Right atrium auricular region (tissue), 2 donors: ENCODE results near the gene PARD3B. TPM values are rescaled to one million over a fixed set of nuclear protein-coding genes. Genes with fewer than 3 reads are reported as not detected.

Source experiments
- DNase-seq: peaks from one replicate; pipeline ENCODE4 v3.0.0-alpha.2; 2019; ENCODE audit warnings: low spot score
- H3K27ac ChIP-seq, 2 donors: fragments of 200-600 bp; sonication (generic); 1 replicate in 1 of 2; 2 replicates in 1 of 2; pipeline ENCODE4 v1.5.1; 2016 to 2019
- H3K27me3 ChIP-seq, 2 donors: fragments of 200-600 bp; sonication (generic); one replicate each; pipeline versions ENCODE4 v1.5.1 to v1.6.0; 2017 to 2019
- H3K36me3 ChIP-seq: fragments of 200-600 bp; sonication (generic); one replicate; pipeline ENCODE4 v1.5.1; 2016
- H3K4me1 ChIP-seq, 2 donors: fragments of 200-600 bp; sonication (generic); one replicate each; pipeline versions ENCODE4 v1.5.1 to v1.6.0; 2017 to 2019
- H3K4me3 ChIP-seq, 2 donors: fragments of 200-600 bp; sonication (generic); 1 replicate in 1 of 2; 2 replicates in 1 of 2; pipeline ENCODE4 v1.5.1; 2017 to 2019; ENCODE audit warnings: mild to moderate bottlenecking in 1 of 2, moderate library complexity in 1 of 2
- H3K9me3 ChIP-seq, 2 donors: fragments of 200-600 bp; sonication (generic); one replicate each; pipeline ENCODE4 v1.5.1; 2019
- CTCF ChIP-seq, 2 donors: fragments of 200-600 bp; sonication (generic); IDR thresholded peaks; one replicate each; pipeline ENCODE4 v1.5.1; 2019; ENCODE audit warnings: antibody characterized with exemption in 2 of 2
- total RNA-seq, 2 donors: library from RNA; depleted of rRNA; stranded (reverse); fragments of >200 nt; gene quantifications; one replicate each; pipeline ENCODE4 v1.1.0, GENCODE V29; 2016

Gene PARD3B
- total RNA-seq, 2 donors from 2014 or later, result 7.4 to 12.2 TPM

GRCh38 chr2:204923957-204924356 lies 378.7 kb downstream of the PARD3B start:
- no peaks in the 10 kb centered on the region for H3K27me3 ChIP-seq
- TF ChIP-seq CTCF (IDR thresholded peaks at IDR 0.05), result no peak
- no peaks in the 10 kb centered on the region for H3K36me3 ChIP-seq
- H3K27ac ChIP-seq, result no peak overlapping the region
- H3K4me3 ChIP-seq, result no peak overlapping the region
- no peaks in the 10 kb centered on the region for H3K4me1 ChIP-seq
- no peak for DNase-seq
- no peaks in the 10 kb centered on the region for H3K9me3 ChIP-seq

- no peak overlapping the region for H3K4me3 ChIP-seq
- no peak for DNase-seq
- no peak for TF ChIP-seq CTCF (IDR thresholded peaks at IDR 0.05)
- no peaks in the 10 kb centered on the region for H3K27me3 ChIP-seq
- no peaks in the 10 kb centered on the region for H3K4me1 ChIP-seq
- H3K36me3 ChIP-seq, result no peaks in the 10 kb centered on the region
- H3K27ac ChIP-seq, result no peak overlapping the region
- no peaks in the 10 kb centered on the region for H3K9me3 ChIP-seq
Measured at GRCh38 chr2:204931562-204931961, 386.3 kb downstream of the PARD3B start.

- no peaks in the 10 kb centered on the region for H3K27me3 ChIP-seq
- H3K27ac ChIP-seq, result no peak overlapping the region
- H3K36me3 ChIP-seq, result no peaks in the 10 kb centered on the region
- no peak for DNase-seq
- H3K4me1 ChIP-seq, result no peaks in the 10 kb centered on the region
- no peak for TF ChIP-seq CTCF (IDR thresholded peaks at IDR 0.05)
- no peaks in the 10 kb centered on the region for H3K9me3 ChIP-seq
- no peak overlapping the region for H3K4me3 ChIP-seq
Measured at GRCh38 chr2:204933735-204934374, 388.6 kb downstream of the PARD3B start.

- Histone ChIP-seq H3K36me3 (no peaks in the 10 kb centered on the region), H3K27me3 (no peaks in the 10 kb centered on the region), H3K9me3 (peaks cover 0 to 9% of the 10 kb centered on the region in 2 donors), H3K27ac (no peak overlapping the region), H3K4me1 (no peaks in the 10 kb centered on the region), H3K4me3 (no peak overlapping the region)
- no peak for TF ChIP-seq CTCF (IDR thresholded peaks at IDR 0.05)
- DNase-seq, result no peak
Measured at GRCh38 chr2:204944927-204945326, 399.7 kb downstream of the PARD3B start.

- Histone ChIP-seq H3K36me3 (no peaks in the 10 kb centered on the region), H3K27me3 (no peaks in the 10 kb centered on the region), H3K4me3 (no peak overlapping the region), H3K27ac (no peak overlapping the region), H3K9me3 (peaks cover 0 to 9% of the 10 kb centered on the region in 2 donors), H3K4me1 (no peaks in the 10 kb centered on the region)
- TF ChIP-seq CTCF (IDR thresholded peaks at IDR 0.05), result no peak
- no peak for DNase-seq
Measured at GRCh38 chr2:204945376-204945775, 400.1 kb downstream of the PARD3B start.

- no peak for TF ChIP-seq CTCF (IDR thresholded peaks at IDR 0.05)
- no peaks in the 10 kb centered on the region for H3K4me1 ChIP-seq
- H3K4me3 ChIP-seq, result no peak overlapping the region
- H3K9me3 ChIP-seq, result peaks cover 0 to 9% of the 10 kb centered on the region in 2 donors
- no peak for DNase-seq
- H3K27me3 ChIP-seq, result no peaks in the 10 kb centered on the region
- H3K36me3 ChIP-seq, result no peaks in the 10 kb centered on the region
- no peak overlapping the region for H3K27ac ChIP-seq
Measured at GRCh38 chr2:204946892-204947291, 401.6 kb downstream of the PARD3B start.
